ENCODE results near the gene MOK. TPM values are rescaled to one million over a fixed set of nuclear protein-coding genes. Genes with fewer than 3 reads are reported as not detected.

MOK gene
- total RNA-seq, 1 donor from 2014 or later, result 1.8 TPM

- Mint-ChIP-seq H3K36me3 (ENCODE audit: low read depth) (peaks cover 79% of the 10 kb centered on the region), H3K27ac (no peak overlapping the region), H3K4me1 (no peaks in the 10 kb centered on the region), H3K4me3 (no peak overlapping the region), H3K27me3 (no peaks in the 10 kb centered on the region), H3K9me3 (no peaks in the 10 kb centered on the region)
- CTCF ChIA-PET, result no interaction called here
- no peak for TF ChIP-seq CTCF (IDR thresholded peaks at IDR 0.05)
- intact Hi-C loops (cut with micrococcal nuclease), result no loop called here
- DNase-seq, result no peak
- ATAC-seq (ENCODE audit: low read depth), result no peak
- POLR2A ChIA-PET, result no interaction called here
Observed at GRCh38 chr14:102348376-102348775, 43.4 kb upstream of the MOK start.

- no peak for TF ChIP-seq CTCF (IDR thresholded peaks at IDR 0.05)
- Mint-ChIP-seq H3K36me3 (ENCODE audit: low read depth) (peaks cover 81% of the 10 kb centered on the region), H3K4me1 (no peaks in the 10 kb centered on the region), H3K27me3 (no peaks in the 10 kb centered on the region), H3K4me3 (no peak overlapping the region), H3K9me3 (no peaks in the 10 kb centered on the region), H3K27ac (no peak overlapping the region)
- DNase-seq (no peak), ATAC-seq (ENCODE audit: low read depth) (no peak)
- POLR2A ChIA-PET, result no interaction called here
- CTCF ChIA-PET, result interaction anchor here (1.2 kb wide), 1 partner anchor 128 kb away, joined by 3 read pairs; no protein-coding TSS in a partner anchor
- intact Hi-C loops (cut with micrococcal nuclease), result no loop called here
Observed at GRCh38 chr14:102346645-102347044, 41.7 kb upstream of the MOK start.

DNA sequence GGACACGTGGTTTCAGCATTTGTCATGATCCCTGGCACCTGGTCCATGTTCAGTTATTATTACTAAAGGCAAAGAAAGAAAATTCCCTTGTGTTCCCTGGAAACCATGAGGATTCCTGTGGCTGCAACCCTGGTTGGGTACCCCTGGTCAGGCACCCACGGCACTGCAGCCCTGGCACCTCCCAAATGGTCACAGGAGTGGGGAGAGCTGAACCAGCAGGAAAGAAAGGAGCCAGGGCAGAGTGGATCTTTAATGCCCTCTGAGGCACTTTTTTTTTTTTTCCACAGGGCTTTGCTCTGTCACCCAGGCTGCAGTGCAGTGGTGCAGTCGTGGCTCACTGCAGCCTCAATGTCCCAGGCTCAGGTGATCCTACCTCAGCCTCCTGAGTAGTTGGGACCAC lies 40.3 kb upstream of the MOK start:
- DNase-seq (no peak), ATAC-seq (ENCODE audit: low read depth) (no peak)
- H3K36me3 Mint-ChIP-seq (ENCODE audit: low read depth), result peaks cover 83% of the 10 kb centered on the region
- H3K27ac Mint-ChIP-seq, result no peak overlapping the region
- CTCF ChIA-PET, result no interaction called here
- no peaks in the 10 kb centered on the region for H3K9me3 Mint-ChIP-seq
- intact Hi-C loops (cut with micrococcal nuclease), result no loop called here
- no peak for TF ChIP-seq CTCF (IDR thresholded peaks at IDR 0.05)
- no peak overlapping the region for H3K4me3 Mint-ChIP-seq
- POLR2A ChIA-PET, result no interaction called here
- no peaks in the 10 kb centered on the region for H3K4me1 Mint-ChIP-seq
- H3K27me3 Mint-ChIP-seq, result no peaks in the 10 kb centered on the region

DNA sequence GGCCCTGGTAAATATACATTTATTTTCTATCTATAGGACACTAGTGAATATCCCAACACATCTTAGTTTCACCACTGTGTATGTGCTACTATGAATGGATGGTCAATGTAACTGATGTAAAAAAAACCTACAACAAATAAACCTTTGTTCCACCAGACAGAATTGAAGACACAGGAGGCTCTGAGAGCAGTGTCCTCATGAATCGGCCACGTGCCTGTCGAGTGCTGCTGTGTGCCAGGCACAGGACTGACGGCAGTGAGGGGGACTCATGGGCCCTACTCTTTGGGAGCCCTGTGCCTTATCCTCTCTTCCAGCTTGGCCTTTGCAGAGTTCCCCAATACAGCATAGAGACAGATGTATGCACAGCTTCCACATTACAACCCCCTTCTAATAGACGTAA lies 39.5 kb upstream of the MOK start:
- intact Hi-C loops (cut with micrococcal nuclease), result no loop called here
- ChIA-PET POLR2A (no interaction called here), CTCF (no interaction called here)
- TF ChIP-seq CTCF (IDR thresholded peaks at IDR 0.05), result no peak
- Mint-ChIP-seq H3K9me3 (no peaks in the 10 kb centered on the region), H3K27me3 (no peaks in the 10 kb centered on the region), H3K36me3 (ENCODE audit: low read depth) (peaks cover 79% of the 10 kb centered on the region), H3K27ac (no peak overlapping the region), H3K4me1 (no peaks in the 10 kb centered on the region), H3K4me3 (no peak overlapping the region)
- no peak for ATAC-seq (ENCODE audit: low read depth)
- no peak for DNase-seq

GRCh38 chr14:102344084-102344483 lies 39.1 kb upstream of the MOK start:
- ChIA-PET CTCF (no interaction called here), POLR2A (no interaction called here)
- ATAC-seq (ENCODE audit: low read depth) (no peak), DNase-seq (no peak)
- Mint-ChIP-seq H3K27ac (no peak overlapping the region), H3K9me3 (no peaks in the 10 kb centered on the region), H3K4me3 (no peak overlapping the region), H3K27me3 (no peaks in the 10 kb centered on the region), H3K36me3 (ENCODE audit: low read depth) (peaks cover 77% of the 10 kb centered on the region), H3K4me1 (no peaks in the 10 kb centered on the region)
- intact Hi-C loops (cut with micrococcal nuclease), result no loop called here
- no peak for TF ChIP-seq CTCF (IDR thresholded peaks at IDR 0.05)

Measured in activated B cell treated with CpG ODN at 0.5 μM for 24 hours (primary cell).